ENCODE data around the gene ANKS6.
A peak's percentile ranks its signal among the peaks of the same experiment; 100 is the strongest.

The ANKS6 gene

DNA sequence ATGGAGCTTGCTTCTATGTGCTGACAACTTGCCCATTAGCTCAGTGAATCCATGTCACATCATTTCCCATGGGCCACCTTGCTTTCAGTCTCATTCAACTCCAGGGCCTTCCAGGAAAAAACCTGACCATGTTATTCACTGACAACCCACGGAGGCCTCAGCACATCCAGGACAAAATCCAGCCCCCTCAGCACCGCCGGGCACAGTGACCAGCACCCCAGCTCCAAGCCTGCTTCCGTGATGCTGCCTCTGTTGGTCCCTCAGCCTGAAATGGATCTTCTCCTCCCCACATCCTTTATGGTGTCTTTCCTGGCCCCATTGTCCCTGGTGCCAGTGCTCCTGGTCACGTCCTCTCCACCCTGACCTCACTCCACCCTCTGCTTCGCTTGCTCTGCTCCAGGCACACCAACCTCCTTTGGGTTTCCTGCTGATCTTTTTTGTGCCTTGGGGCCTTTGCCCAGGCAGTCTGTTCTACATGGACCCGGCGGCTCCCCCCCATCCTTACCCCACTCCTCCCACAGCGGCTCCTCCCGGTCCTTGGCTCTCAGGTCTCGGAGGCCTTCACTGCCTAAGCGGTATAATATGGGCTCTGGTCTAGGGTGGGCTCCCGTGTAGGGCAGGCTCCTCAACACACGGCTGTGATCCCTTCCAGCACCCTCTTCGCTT lies 25.0 kb downstream of the ANKS6 start:
- no peak for DNase-seq (ENCODE audit: low read depth)
- no peak for TF ChIP-seq POLR2A (IDR thresholded peaks at IDR 0.05; ENCODE audit: extremely low read depth, insufficient read length)
- no peak for TF ChIP-seq MYC (IDR thresholded peaks at IDR 0.05; ENCODE audit: low read depth, low read length)
- TF ChIP-seq, protein P1, sequence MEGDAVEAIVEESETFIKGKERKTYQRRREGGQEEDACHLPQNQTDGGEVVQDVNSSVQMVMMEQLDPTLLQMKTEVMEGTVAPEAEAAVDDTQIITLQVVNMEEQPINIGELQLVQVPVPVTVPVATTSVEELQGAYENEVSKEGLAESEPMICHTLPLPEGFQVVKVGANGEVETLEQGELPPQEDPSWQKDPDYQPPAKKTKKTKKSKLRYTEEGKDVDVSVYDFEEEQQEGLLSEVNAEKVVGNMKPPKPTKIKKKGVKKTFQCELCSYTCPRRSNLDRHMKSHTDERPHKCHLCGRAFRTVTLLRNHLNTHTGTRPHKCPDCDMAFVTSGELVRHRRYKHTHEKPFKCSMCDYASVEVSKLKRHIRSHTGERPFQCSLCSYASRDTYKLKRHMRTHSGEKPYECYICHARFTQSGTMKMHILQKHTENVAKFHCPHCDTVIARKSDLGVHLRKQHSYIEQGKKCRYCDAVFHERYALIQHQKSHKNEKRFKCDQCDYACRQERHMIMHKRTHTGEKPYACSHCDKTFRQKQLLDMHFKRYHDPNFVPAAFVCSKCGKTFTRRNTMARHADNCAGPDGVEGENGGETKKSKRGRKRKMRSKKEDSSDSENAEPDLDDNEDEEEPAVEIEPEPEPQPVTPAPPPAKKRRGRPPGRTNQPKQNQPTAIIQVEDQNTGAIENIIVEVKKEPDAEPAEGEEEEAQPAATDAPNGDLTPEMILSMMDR (IDR thresholded peaks at IDR 0.05; ENCODE audit: low read depth, low read length), result no peak
- no peak for TF ChIP-seq MAX (IDR thresholded peaks at IDR 0.05; ENCODE audit: low read depth, low read length)
- H3K4me3 ChIP-seq (ENCODE audit: low read depth, low read length), result no peak overlapping the region

DNA sequence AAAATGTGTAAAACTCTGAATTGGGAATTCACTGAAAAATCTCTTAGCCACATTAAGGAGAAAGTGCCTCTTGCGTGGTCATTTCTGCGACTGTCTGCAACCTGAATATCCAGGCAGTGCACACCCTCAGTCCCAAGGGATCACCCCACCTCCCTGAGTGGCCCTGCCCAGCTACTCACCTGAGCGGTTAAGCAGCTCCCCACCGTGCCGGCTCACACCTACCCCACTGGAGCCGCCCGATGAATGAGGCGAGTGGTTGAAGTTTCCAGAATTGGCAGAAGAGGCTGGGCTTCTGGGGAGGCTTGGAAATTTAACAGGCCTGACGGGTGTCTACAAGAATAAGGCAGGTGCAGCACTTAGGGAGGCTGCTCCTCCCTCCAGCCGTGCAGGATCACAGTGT lies 25.6 kb downstream of the ANKS6 start:
- no peak for DNase-seq (ENCODE audit: low read depth)
- TF ChIP-seq POLR2A (IDR thresholded peaks at IDR 0.05; ENCODE audit: extremely low read depth, insufficient read length), result no peak
- no peak for TF ChIP-seq MYC (IDR thresholded peaks at IDR 0.05; ENCODE audit: low read depth, low read length)
- TF ChIP-seq MAX (IDR thresholded peaks at IDR 0.05; ENCODE audit: low read depth, low read length), result no peak
- TF ChIP-seq, protein P1 (IDR thresholded peaks at IDR 0.05; ENCODE audit: low read depth, low read length), result no peak
- no peak overlapping the region for H3K4me3 ChIP-seq (ENCODE audit: low read depth, low read length)

GRCh38 chr9:98768344-98768743 lies 28.0 kb downstream of the ANKS6 start:
- DNase-seq (ENCODE audit: low read depth), result no peak
- no peak overlapping the region for H3K4me3 ChIP-seq (ENCODE audit: low read depth, low read length)
- no peak for TF ChIP-seq MAX (IDR thresholded peaks at IDR 0.05; ENCODE audit: low read depth, low read length)
- TF ChIP-seq, protein P1 (IDR thresholded peaks at IDR 0.05; ENCODE audit: low read depth, low read length), result no peak
- no peak for TF ChIP-seq MYC (IDR thresholded peaks at IDR 0.05; ENCODE audit: low read depth, low read length)
- TF ChIP-seq POLR2A (IDR thresholded peaks at IDR 0.05; ENCODE audit: extremely low read depth, insufficient read length), result no peak

DNA sequence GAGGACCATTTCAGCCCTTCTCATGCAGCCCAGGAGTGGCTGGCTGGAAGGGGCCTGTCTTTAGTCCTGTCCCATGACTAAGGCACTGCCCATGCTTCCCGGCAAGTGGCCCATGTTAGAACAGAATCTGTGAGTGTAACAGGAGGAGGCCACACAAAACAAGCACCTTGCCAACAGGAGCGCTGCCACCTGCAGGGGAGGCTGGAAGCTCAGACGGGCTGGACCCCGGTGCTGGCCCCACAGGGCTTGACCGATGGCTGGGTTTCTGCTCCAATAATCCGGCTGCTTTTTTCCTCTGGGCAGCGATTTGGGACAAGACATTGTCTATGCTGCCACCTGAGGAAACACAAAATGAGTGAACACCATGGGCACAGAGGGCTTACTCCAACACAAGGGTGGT lies 28.4 kb downstream of the ANKS6 start:
- no peak for TF ChIP-seq POLR2A (IDR thresholded peaks at IDR 0.05; ENCODE audit: extremely low read depth, insufficient read length)
- no peak for DNase-seq (ENCODE audit: low read depth)

DNA sequence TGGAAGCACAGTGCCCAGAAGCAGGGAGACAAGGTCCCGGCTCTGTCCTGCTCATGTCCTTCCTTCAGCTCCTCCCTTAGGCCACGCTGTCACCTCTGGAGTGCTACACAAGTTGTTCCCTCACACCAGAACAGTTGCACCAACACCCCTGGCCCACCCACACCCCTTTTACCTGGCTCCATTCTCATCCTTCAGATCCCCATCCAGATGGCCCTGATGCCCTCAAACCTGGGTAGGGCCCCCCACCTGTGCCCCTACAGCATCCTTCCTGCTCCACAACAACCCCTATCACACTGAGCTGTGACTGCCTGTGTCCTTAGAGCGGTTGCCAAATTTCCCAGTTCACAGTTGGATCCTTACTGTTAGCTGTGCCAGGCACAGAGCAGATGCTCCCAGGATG lies 29.2 kb downstream of the ANKS6 start:
- no peak for DNase-seq (ENCODE audit: low read depth)
- TF ChIP-seq, protein P1 (IDR thresholded peaks at IDR 0.05; ENCODE audit: low read depth, low read length), result no peak
- TF ChIP-seq POLR2A (IDR thresholded peaks at IDR 0.05; ENCODE audit: extremely low read depth, insufficient read length), result no peak
- no peak for TF ChIP-seq MAX (IDR thresholded peaks at IDR 0.05; ENCODE audit: low read depth, low read length)
- TF ChIP-seq MYC (IDR thresholded peaks at IDR 0.05; ENCODE audit: low read depth, low read length), result no peak
- H3K4me3 ChIP-seq (ENCODE audit: low read depth, low read length), result no peak overlapping the region

More for the DNA sequence above, 28.4 kb downstream of the ANKS6 start:
- H3K4me3 ChIP-seq (ENCODE audit: low read depth, low read length), result no peak overlapping the region

GRCh38 chr9:98766586-98766985 lies 29.8 kb downstream of the ANKS6 start:
- no peak for TF ChIP-seq POLR2A (IDR thresholded peaks at IDR 0.05; ENCODE audit: extremely low read depth, insufficient read length)
- TF ChIP-seq MYC (IDR thresholded peaks at IDR 0.05; ENCODE audit: low read depth, low read length), result no peak
- no peak for TF ChIP-seq MAX (IDR thresholded peaks at IDR 0.05; ENCODE audit: low read depth, low read length)
- TF ChIP-seq, protein P1 (IDR thresholded peaks at IDR 0.05; ENCODE audit: low read depth, low read length), result no peak

More at GRCh38 chr9:98766586-98766985, 29.8 kb downstream of the ANKS6 start:
- DNase-seq (ENCODE audit: low read depth), result peak; percentile 78
- no peak overlapping the region for H3K4me3 ChIP-seq (ENCODE audit: low read depth, low read length)
